GM19099 (cell line): ENCODE results near the gene WDR93.

Source experiments
- POLR2A ChIP-seq: IDR thresholded peaks from 3 replicates; pipeline ENCODE4 v1.6.1; 2011; ENCODE audit warnings: low read depth; ENCODE audit not compliant: insufficient read length; ENCODE audit errors: extremely low read depth

WDR93 gene

GRCh38 chr15:89669309-89669865 is 21.2 kb upstream of the WDR93 start:
- TF ChIP-seq POLR2A = no peak

- no peak for TF ChIP-seq POLR2A
Observed at GRCh38 chr15:89669941-89670340, 20.7 kb upstream of the WDR93 start.

- no peak for TF ChIP-seq POLR2A
Observed at GRCh38 chr15:89670971-89671560, 19.5 kb upstream of the WDR93 start.

- no peak for TF ChIP-seq POLR2A
Observed at GRCh38 chr15:89671687-89672086, 18.9 kb upstream of the WDR93 start.

GRCh38 chr15:89672221-89673164 is 18.1 kb upstream of the WDR93 start:
- no peak for TF ChIP-seq POLR2A

GRCh38 chr15:89673165-89673512 is 17.5 kb upstream of the WDR93 start:
- no peak for TF ChIP-seq POLR2A

- TF ChIP-seq POLR2A = no peak
Observed at GRCh38 chr15:89674526-89674925, 16.1 kb upstream of the WDR93 start.

- TF ChIP-seq POLR2A = no peak
Observed at GRCh38 chr15:89675606-89676005, 15.0 kb upstream of the WDR93 start.

- TF ChIP-seq POLR2A = no peak
Observed at GRCh38 chr15:89677381-89677780, 13.2 kb upstream of the WDR93 start.

GRCh38 chr15:89679212-89679611 is 11.4 kb upstream of the WDR93 start, which contains the start of gene PLIN1:
PLIN1 (minus strand) TSS chr15:89679367; CDS start chr15:89677489, 1,878 bp downstream.
- no peak for TF ChIP-seq POLR2A

GRCh38 chr15:89680282-89680873 is 10.2 kb upstream of the WDR93 start:
- TF ChIP-seq POLR2A = no peak

- TF ChIP-seq POLR2A = no peak
Observed at GRCh38 chr15:89681146-89681545, 9.5 kb upstream of the WDR93 start.

GRCh38 chr15:89685995-89686394 is 4.6 kb upstream of the WDR93 start:
- no peak for TF ChIP-seq POLR2A

GRCh38 chr15:89686522-89686921 is 4.1 kb upstream of the WDR93 start:
- no peak for TF ChIP-seq POLR2A

- no peak for TF ChIP-seq POLR2A
Observed at GRCh38 chr15:89693091-89693490, 2.5 kb downstream of the WDR93 start.

GRCh38 chr15:89693696-89694095 is 3.1 kb downstream of the WDR93 start:
- TF ChIP-seq POLR2A = no peak

GRCh38 chr15:89695198-89695597 is 4.6 kb downstream of the WDR93 start:
- no peak for TF ChIP-seq POLR2A
